Measurements from ENCODE around the gene MORN1. TPM values are rescaled to one million over a fixed set of nuclear protein-coding genes. Genes with fewer than 3 reads are reported as not detected.

The MORN1 gene
- total RNA-seq, 1 donor from 2014 or later, result 11.8 TPM

DNA sequence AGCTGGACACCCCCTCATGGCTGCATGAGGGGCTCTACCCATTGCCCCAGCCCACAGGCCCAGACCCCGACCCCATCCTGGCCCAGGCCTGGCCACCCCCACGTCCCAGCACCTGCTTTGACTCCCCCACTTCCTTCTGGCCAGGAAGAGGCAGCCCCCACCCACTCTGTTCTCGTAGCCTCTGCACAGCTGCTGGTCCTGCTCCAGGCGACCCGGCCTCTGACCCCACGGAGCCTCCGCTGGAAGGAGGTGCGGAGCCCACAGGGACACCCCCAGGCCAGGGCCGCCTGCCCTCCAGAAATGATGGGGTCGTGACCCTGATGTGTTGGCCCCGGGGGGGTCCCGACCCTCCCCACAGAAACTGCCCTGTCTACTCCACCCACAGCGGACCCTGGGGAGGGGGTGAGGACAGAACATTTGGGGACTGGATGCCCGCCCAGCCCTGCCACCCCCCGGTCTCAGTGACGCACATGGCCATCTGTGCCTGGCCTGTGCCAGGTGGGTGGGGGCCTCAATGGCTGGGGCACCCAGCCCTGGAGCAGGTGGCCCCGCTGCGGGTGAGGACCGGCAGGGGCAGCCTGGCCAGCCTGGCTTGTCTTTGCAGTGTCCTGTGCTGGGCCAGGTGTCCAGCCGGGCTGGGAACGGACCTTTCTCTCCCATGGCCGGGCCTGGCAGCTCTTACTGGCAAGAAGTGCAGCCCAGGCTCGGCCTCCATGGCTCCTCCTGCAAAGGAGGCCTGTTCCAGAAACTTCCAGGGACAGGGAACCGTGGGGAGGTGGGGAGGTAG is 78.6 kb downstream of the MORN1 start:
- peaks cover 64% of the 10 kb centered on the region for H3K4me1 ChIP-seq
- intact Hi-C loops (cut with DNase I), result no loop called here

GRCh38 chr1:2312160-2312514 is 79.2 kb downstream of the MORN1 start:
- no peak for TF ChIP-seq CTCF (IDR thresholded peaks at IDR 0.05)
- no peak for TF ChIP-seq POLR2AphosphoS5 (IDR thresholded peaks at IDR 0.05; ENCODE audit: insufficient read depth in 1 of 2, low read depth in 1 of 2)
- no peak for TF ChIP-seq POLR2A (IDR thresholded peaks at IDR 0.05)
- H3K9me3 ChIP-seq, result no peaks in the 10 kb centered on the region
- H3K36me3 ChIP-seq, result peaks cover 0 to 22% of the 10 kb centered on the region in 2 donors
- H3K27me3 ChIP-seq, result no peaks in the 10 kb centered on the region
- H3K27ac ChIP-seq, result peak overlapping the region; percentile 96
- H3K4me3 ChIP-seq, result no peak overlapping the region
- H3K4me1 ChIP-seq, result peaks cover 64% of the 10 kb centered on the region
- intact Hi-C loops (cut with DNase I), result no loop called here
- DNase-seq (ENCODE audit: extremely low spot score in 2 of 2), result no peak

More for the DNA sequence above, 78.6 kb downstream of the MORN1 start:
- DNase-seq (ENCODE audit: extremely low spot score in 2 of 2), result no peak
- TF ChIP-seq POLR2A (IDR thresholded peaks at IDR 0.05) (no peak), POLR2AphosphoS5 (IDR thresholded peaks at IDR 0.05; ENCODE audit: insufficient read depth in 1 of 2, low read depth in 1 of 2) (no peak), CTCF (IDR thresholded peaks at IDR 0.05) (no peak)
- Histone ChIP-seq H3K27me3 (no peaks in the 10 kb centered on the region), H3K36me3 (peaks cover 0 to 16% of the 10 kb centered on the region in 2 donors), H3K9me3 (no peaks in the 10 kb centered on the region), H3K27ac (peak overlapping the region; percentile 96), H3K4me3 (no peak overlapping the region)

GRCh38 chr1:2311184-2312032 is 79.9 kb downstream of the MORN1 start:
- Histone ChIP-seq H3K27me3 (no peaks in the 10 kb centered on the region), H3K27ac (peak overlapping the region; percentile 96), H3K36me3 (peaks cover 0 to 29% of the 10 kb centered on the region in 2 donors), H3K4me3 (no peak overlapping the region), H3K9me3 (no peaks in the 10 kb centered on the region), H3K4me1 (peaks cover 61% of the 10 kb centered on the region)
- DNase-seq (ENCODE audit: extremely low spot score in 2 of 2), result no peak
- intact Hi-C loops (cut with DNase I), result no loop called here
- TF ChIP-seq CTCF (IDR thresholded peaks at IDR 0.05) (peak in 1 of 3 experiments; percentile 25), POLR2AphosphoS5 (IDR thresholded peaks at IDR 0.05; ENCODE audit: insufficient read depth in 1 of 2, low read depth in 1 of 2) (no peak)

GRCh38 chr1:2310332-2311183 is 80.8 kb downstream of the MORN1 start:
- TF ChIP-seq POLR2AphosphoS5 (IDR thresholded peaks at IDR 0.05; ENCODE audit: insufficient read depth in 1 of 2, low read depth in 1 of 2), result peak in 1 of 2 donors; percentile 41
- no peak for TF ChIP-seq CTCF (IDR thresholded peaks at IDR 0.05)
- intact Hi-C loops (cut with DNase I), result no loop called here

More at GRCh38 chr1:2310332-2311183, 80.8 kb downstream of the MORN1 start:
- Histone ChIP-seq H3K27ac (peak overlapping the region; percentile 96), H3K4me3 (no peak overlapping the region), H3K9me3 (no peaks in the 10 kb centered on the region), H3K4me1 (peaks cover 54% of the 10 kb centered on the region), H3K36me3 (peaks cover 0 to 38% of the 10 kb centered on the region in 2 donors), H3K27me3 (no peaks in the 10 kb centered on the region)
- DNase-seq (ENCODE audit: extremely low spot score in 2 of 2), result no peak
